Activated CD4-positive, alpha-beta T cell treated with anti-CD3 and anti-CD28 coated beads, Interleukin-2, amount 10 ng/mL, durations not matched to agents 7 days and 5 days (primary cell): Measurements from ENCODE around the gene PNMA6F. TPM values are rescaled to one million over a fixed set of nuclear protein-coding genes. Genes with fewer than 3 reads are reported as not detected.

Experiments used
- CTCF ChIA-PET: fragments of 350-600 bp; sonication (Branson Sonifier 250); formaldehyde crosslinking; loops from one replicate; lab custom pipeline; 2021; ENCODE audit warnings: antibody characterized with exemption; lab: Charles Lee
- POLR2A ChIA-PET: fragments of 350-600 bp; sonication (Branson Sonifier 250); formaldehyde crosslinking; loops from one replicate; lab custom pipeline; 2021; ENCODE audit warnings: antibody characterized with exemption; lab: Charles Lee
- DNase-seq: peaks from one replicate; pipeline ENCODE4 v3.0.0-alpha.2; 2020
- H3K27ac Mint-ChIP-seq: one replicate; pipeline ENCODE4 v1.8.0; 2021; ENCODE audit warnings: mild to moderate bottlenecking, moderate library complexity, mixed read lengths
- H3K27me3 Mint-ChIP-seq: one replicate; pipeline ENCODE4 v1.8.0; 2021; ENCODE audit warnings: mixed read lengths
- H3K36me3 Mint-ChIP-seq: one replicate; pipeline ENCODE4 v1.8.0; 2021; ENCODE audit warnings: low read depth, mixed read lengths
- H3K4me1 Mint-ChIP-seq: one replicate; pipeline ENCODE4 v1.8.0; 2021; ENCODE audit warnings: mixed read lengths
- H3K4me3 Mint-ChIP-seq: one replicate; pipeline ENCODE4 v1.8.0; 2021; ENCODE audit warnings: mild to moderate bottlenecking, moderate library complexity, mixed read lengths
- H3K9me3 Mint-ChIP-seq: one replicate; pipeline ENCODE4 v1.8.0; 2021; ENCODE audit warnings: mixed read lengths
- total RNA-seq, 2 experiments: library from RNA; stranded (reverse); gene quantifications; one replicate each; pipeline ENCODE4 v1.2.3, GENCODE V29; 2021

The PNMA6F gene
- total RNA-seq, 2 experiments from 2014 or later = not detected

DNA sequence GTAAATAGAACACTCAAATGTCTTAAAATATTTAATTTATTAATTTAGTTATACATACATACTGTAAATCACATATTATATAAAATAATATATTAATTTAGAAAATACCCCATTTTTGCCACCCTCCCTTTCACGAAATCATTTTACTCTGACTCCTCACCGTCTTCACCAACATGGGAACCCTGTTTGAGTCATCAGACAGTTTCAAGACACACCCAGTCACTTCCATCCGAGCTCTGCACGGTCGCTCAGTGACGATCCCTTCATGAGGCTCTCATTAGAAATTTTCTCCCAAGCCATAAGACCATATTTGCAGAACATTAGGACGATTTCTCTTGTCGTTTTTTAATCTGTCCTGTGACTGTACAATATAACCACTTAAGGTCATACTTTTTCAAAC is 26.9 kb upstream of the PNMA6F start:
- H3K9me3 Mint-ChIP-seq = no peaks in the 10 kb centered on the region
- no peaks in the 10 kb centered on the region for H3K27me3 Mint-ChIP-seq
- H3K27ac Mint-ChIP-seq = no peak overlapping the region
- no peak overlapping the region for H3K4me3 Mint-ChIP-seq
- ChIA-PET POLR2A (no interaction called here), CTCF (interaction anchor here (1.0 kb wide), 1 partner anchor 13 kb away, joined by 3 read pairs; no protein-coding TSS in a partner anchor)
- H3K36me3 Mint-ChIP-seq = peaks cover 42% of the 10 kb centered on the region
- peaks cover 18% of the 10 kb centered on the region for H3K4me1 Mint-ChIP-seq
- DNase-seq = no peak

DNA sequence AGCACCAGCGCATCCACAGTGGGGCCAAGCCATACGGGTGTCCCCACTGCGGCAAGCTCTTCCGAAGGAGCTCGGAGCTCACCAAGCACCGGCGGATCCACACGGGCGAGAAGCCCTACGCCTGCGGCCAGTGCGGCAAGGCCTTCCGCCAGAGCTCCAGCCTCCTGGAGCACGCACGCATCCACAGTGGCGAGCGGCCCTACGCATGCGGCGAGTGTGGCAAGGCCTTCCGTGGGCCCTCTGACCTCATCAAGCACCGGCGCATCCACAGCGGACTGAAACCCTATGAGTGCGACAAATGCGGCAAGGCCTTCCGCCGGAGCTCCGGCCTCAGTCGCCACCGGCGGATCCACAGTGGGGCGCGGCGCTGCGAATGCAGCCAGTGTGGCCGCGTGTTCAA is 26.0 kb upstream of the PNMA6F start:
- Mint-ChIP-seq H3K9me3 (no peaks in the 10 kb centered on the region), H3K4me3 (no peak overlapping the region), H3K27me3 (no peaks in the 10 kb centered on the region), H3K4me1 (peaks cover 27% of the 10 kb centered on the region), H3K27ac (no peak overlapping the region), H3K36me3 (peaks cover 50% of the 10 kb centered on the region)
- DNase-seq = no peak
- ChIA-PET CTCF (interaction anchor here (1.0 kb wide), 1 partner anchor 14 kb away, joined by 3 read pairs; no protein-coding TSS in a partner anchor), POLR2A (no interaction called here)

DNA sequence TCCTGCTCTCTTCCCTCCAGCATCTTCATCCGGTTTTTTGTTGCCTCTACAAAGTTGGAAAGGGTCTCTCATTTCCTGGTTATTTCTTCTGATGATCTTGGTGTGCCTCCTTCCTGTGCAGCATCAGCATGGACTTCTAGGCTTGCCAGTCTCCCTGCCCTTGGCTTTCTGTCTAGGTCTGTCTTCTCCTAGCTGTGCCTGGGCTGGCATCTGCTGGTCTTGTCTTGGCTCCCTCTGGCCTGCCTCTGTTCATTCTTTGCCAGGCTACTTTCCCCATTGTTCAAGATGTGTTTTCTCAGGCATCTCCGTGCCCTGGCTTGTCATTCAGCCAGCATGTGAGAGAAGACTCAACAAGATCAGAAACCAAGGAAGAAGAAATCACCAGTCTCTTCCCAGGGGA is 22.1 kb upstream of the PNMA6F start:
- H3K27ac Mint-ChIP-seq = peak overlapping the region; percentile 90
- H3K4me3 Mint-ChIP-seq = peak overlapping the region; percentile 53
- H3K27me3 Mint-ChIP-seq = no peaks in the 10 kb centered on the region
- peaks cover 12% of the 10 kb centered on the region for H3K9me3 Mint-ChIP-seq
- ChIA-PET CTCF (no interaction called here), POLR2A (no interaction called here)
- peaks cover 70% of the 10 kb centered on the region for H3K36me3 Mint-ChIP-seq
- no peak for DNase-seq
- peaks cover 59% of the 10 kb centered on the region for H3K4me1 Mint-ChIP-seq

DNA sequence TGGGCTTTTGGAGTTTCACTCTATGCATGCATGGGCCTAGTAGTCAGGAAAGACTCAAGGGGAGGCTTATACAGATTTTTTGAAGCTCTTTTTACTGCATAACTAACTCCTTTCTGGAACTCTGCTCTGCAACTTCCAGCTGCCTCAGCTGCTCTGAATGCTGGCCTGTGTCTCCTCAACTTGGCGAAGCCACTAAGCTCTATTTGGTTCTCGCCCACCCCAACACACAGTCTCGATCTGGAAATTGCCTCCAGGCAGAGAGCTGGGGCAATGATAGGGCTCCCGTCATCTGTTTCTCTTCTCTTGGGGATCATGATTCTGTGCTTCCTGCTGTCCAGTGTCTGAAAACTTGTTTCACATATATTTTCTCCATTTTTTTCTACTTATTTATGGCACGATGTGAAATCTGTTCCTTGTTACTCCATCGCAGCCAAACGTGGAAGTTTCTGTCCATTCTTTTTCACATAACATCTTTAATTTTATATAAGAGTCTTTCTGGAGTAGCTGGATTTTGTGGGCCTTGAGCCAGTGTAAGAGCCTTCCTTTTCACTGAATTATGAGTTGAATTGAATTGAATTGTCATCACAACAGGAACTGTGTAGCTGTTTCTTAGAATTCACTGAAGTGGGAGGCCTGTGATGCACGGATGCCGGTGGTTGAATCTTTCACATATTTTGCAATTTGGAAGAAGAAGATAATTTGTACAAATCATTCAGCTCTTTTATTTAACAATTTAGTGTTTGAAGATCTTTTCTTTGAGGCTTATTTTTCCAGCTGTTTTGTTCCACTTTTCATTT is 21.4 kb upstream of the PNMA6F start:
- ChIA-PET POLR2A (no interaction called here), CTCF (interaction anchor here (1.2 kb wide), 1 partner anchor 9 kb away, joined by 3 read pairs; no protein-coding TSS in a partner anchor)
- H3K9me3 Mint-ChIP-seq = peaks cover 12% of the 10 kb centered on the region
- peak; percentile 14 for DNase-seq
- H3K36me3 Mint-ChIP-seq = peaks cover 74% of the 10 kb centered on the region
- H3K4me1 Mint-ChIP-seq = peaks cover 66% of the 10 kb centered on the region
- peak overlapping the region; percentile 53 for H3K4me3 Mint-ChIP-seq
- no peaks in the 10 kb centered on the region for H3K27me3 Mint-ChIP-seq
- H3K27ac Mint-ChIP-seq = peak overlapping the region; percentile 90

DNA sequence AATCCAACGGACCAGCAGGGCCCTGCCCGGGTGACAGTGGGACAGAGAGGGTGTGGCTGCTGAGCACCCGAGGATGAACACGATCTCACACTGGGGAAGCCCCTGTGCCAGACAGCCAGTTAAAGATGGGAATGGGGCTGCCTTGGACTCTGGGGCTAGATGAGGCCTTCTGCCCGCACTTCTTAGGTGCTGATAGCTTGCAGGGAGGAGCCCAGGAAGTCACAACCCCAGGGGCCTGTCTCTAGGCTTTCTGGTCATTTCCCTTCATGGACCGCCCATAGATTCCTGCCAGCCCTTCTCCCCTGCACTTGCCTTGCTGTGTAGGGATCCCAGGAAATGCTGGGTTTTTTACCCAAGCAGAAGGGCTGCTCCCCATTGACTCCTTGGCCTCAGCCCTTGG is 18.5 kb upstream of the PNMA6F start:
- peaks cover 95% of the 10 kb centered on the region for H3K4me1 Mint-ChIP-seq
- peaks cover 12% of the 10 kb centered on the region for H3K9me3 Mint-ChIP-seq
- ChIA-PET CTCF (no interaction called here), POLR2A (no interaction called here)
- no peak for DNase-seq
- H3K36me3 Mint-ChIP-seq = peaks cover 82% of the 10 kb centered on the region
- H3K4me3 Mint-ChIP-seq = no peak overlapping the region
- H3K27ac Mint-ChIP-seq = no peak overlapping the region
- no peaks in the 10 kb centered on the region for H3K27me3 Mint-ChIP-seq

DNA sequence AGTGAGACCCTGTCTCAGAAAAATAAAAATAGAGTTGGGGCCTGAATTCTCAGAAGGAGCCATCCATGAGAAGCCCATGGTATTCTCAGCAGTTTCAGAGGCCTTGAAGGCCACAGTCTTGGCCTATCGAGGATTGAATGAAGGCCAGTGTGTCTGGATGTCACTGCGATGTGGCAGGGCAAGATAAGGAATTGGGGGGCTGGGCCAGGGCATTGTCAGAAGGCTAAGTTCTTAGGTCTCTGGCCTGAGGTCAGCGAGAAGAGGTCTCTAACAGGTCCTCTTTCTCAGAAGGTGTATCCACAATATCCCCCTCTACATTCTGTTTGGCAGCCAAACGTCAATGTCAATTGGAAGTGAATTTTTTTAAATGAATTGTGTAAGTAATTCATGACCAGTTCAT is 18.1 kb upstream of the PNMA6F start:
- peaks cover 94% of the 10 kb centered on the region for H3K4me1 Mint-ChIP-seq

DNA sequence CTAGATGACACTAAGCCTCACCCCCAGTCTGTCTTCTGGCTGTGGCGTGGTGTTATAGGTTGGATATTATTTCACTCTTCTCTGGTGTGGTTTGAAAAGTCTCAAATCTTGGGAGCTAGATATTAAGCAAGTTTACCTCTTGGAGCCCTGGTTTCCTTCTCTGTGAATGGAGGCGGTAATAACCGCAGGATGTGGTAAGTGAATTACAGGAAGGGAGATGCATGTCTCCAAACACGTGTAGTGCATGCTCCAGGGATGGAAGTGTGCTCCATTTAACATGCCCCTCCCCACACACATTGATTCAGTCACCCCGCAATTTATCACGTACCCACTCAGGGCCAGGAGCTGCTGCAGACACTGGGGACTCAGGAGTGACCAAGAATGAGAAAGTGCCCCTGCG is 17.3 kb upstream of the PNMA6F start:
- Mint-ChIP-seq H3K27ac (peak overlapping the region; percentile 71), H3K27me3 (no peaks in the 10 kb centered on the region), H3K9me3 (peaks cover 12% of the 10 kb centered on the region), H3K4me1 (peaks cover 85% of the 10 kb centered on the region), H3K36me3 (peaks cover 73% of the 10 kb centered on the region), H3K4me3 (no peak overlapping the region)
- ChIA-PET POLR2A (no interaction called here), CTCF (interaction anchor here (1.8 kb wide), 1 partner anchor 397 kb away, joined by 6 read pairs; no protein-coding TSS in a partner anchor)
- no peak for DNase-seq

More for the DNA sequence above, 18.1 kb upstream of the PNMA6F start:
- DNase-seq = no peak
- ChIA-PET POLR2A (no interaction called here), CTCF (no interaction called here)
- peaks cover 12% of the 10 kb centered on the region for H3K9me3 Mint-ChIP-seq
- H3K27ac Mint-ChIP-seq = peak overlapping the region; percentile 66
- no peaks in the 10 kb centered on the region for H3K27me3 Mint-ChIP-seq
- H3K4me3 Mint-ChIP-seq = no peak overlapping the region
- H3K36me3 Mint-ChIP-seq = peaks cover 80% of the 10 kb centered on the region

DNA sequence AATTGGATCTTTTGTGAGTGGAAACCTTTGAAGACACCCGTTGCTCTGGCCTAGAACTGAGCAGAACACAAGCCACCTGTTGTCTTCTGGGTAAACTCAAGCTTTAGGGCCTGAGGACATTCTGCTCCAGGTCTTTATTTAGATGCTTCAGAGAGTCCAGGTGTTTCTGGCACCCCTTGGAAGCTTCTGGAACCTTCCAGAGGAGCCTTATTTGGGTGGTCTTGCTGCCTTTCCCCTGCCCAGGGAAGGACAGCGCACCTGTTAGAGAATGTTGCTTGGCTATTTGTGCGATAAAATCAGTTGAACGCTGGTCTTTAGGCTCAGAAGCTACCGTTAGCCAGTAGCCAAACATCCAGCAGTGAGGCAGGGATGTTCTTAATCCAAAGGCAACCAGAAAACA is 15.4 kb upstream of the PNMA6F start:
- CTCF ChIA-PET = no interaction called here
- Mint-ChIP-seq H3K4me3 (no peak overlapping the region), H3K27me3 (no peaks in the 10 kb centered on the region), H3K9me3 (peaks cover 9% of the 10 kb centered on the region), H3K36me3 (peaks cover 56% of the 10 kb centered on the region), H3K4me1 (peaks cover 72% of the 10 kb centered on the region), H3K27ac (no peak overlapping the region)
- no peak for DNase-seq
- POLR2A ChIA-PET = no interaction called here

DNA sequence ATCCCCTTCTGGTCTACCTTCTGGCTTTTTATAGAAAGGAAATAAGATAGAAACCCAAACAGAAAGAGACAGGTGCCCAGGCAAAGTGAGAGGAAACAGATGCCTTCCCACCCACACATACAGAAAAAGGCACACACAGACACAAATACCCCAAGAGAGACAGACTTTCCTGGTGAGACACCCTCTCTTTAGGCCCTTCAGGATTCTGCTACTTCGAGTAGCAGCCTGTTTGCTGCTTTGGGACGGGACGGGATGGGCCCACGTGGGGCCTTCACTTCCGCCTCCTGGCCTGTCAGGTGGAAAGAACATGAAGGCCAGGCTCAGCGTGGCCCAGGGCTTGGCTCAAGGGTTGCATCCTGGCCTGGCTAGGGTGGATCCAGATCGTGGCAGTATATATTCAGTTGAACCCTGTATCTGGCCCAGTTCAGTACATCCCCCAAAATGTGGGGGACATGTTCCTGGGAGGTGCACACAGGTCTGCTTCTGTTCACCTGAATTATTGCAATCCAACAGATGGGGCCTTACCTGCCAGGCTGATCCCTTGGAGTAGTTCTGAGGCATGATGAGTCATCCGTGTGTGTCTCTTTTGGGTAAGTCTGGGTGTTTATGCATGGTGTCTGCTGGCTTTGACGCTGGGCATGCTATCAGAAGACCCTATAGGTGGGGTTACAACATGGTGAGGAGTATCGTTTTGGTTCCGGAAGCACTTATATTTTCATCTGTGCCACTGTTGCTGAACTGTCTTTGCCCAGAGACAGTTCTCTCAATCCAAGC is 14.7 kb upstream of the PNMA6F start:
- no peaks in the 10 kb centered on the region for H3K27me3 Mint-ChIP-seq
- H3K27ac Mint-ChIP-seq = peak overlapping the region; percentile 82

DNA sequence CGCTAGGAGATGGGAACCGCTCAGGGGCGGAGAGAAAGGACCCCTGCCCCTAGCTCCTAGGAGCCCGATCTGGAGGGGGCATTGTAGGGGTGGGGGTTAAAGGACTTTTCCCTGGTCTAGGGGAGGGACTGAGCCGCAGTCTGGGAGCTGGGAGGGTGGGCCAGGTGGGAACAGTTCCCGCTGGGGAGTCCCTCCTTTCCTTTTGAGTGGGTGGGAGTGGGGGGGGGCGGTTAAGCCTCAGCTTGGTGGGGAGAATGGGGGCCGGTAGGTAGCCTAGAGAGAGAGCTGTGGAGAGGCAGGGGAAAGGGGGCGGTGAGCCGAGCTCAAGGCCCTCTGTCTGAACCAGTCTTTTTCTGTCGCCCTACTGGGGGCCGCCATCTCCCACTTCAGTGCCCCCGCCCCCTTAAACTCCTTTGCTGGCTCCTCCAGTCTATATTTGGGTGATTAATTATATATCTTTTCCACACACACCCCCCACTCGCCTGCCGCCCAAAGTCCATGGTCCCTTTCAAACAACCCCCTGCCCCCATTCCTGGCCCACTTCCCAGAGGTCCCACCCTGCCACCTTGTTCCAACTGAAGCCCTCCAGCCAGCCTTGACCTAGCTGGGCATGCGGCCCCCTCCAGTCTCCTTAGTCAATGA is 13.2 kb upstream of the PNMA6F start:
- Mint-ChIP-seq H3K9me3 (peaks cover 2% of the 10 kb centered on the region), H3K36me3 (peaks cover 34% of the 10 kb centered on the region), H3K27ac (peak overlapping the region; percentile 91), H3K27me3 (no peaks in the 10 kb centered on the region), H3K4me3 (peak overlapping the region; percentile 80), H3K4me1 (peaks cover 53% of the 10 kb centered on the region)
- no peak for DNase-seq
- ChIA-PET POLR2A (no interaction called here), CTCF (interaction anchor here (1.1 kb wide), 1 partner anchor 11 kb away, joined by 3 read pairs; no protein-coding TSS in a partner anchor)

More for the DNA sequence above, 14.7 kb upstream of the PNMA6F start:
- peaks cover 2% of the 10 kb centered on the region for H3K9me3 Mint-ChIP-seq
- H3K4me3 Mint-ChIP-seq = peak overlapping the region; percentile 80
- peaks cover 66% of the 10 kb centered on the region for H3K4me1 Mint-ChIP-seq
- H3K36me3 Mint-ChIP-seq = peaks cover 50% of the 10 kb centered on the region
- ChIA-PET POLR2A (no interaction called here), CTCF (no interaction called here)
- DNase-seq = no peak

DNA sequence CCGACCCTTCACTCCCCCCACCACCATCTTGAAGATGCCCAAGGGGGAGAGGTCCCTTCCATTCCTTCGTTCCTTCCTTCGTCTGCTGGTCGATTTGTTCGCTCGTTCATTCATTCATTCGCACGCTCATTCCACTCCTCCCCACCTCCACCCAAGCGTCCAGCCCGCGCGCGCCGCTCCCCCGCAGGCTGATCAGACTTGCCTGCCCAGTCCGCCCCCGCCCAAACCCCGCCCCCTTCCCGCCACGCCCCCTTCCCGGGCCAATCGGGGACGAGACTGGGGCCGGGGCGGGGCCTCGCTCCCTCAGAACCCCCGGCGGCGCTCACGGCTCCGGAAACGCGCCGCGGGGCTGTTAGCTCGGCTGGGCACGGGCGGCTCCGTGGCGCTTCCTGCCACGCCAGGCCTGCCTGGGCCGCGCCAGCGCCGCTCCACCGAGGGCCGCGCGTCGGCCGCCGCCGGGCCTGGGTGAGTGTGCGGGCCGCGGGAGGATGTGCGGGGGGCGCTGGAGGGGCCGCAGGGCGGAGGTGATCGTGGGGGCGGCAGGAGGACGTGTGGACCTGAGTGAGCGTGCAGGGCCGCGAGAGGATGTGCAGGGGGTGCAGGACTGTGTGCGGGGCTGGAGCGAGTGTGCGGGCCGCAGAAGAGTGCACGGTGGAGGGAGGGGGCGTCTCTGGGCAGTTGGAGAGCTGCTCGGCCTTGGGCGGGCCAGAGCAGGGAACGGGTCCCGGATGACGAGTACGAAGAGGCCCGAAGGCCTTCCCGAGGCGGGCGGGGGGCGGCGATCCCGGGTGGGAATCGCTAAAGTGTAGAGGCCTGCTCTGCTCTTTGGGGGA is 12.5 kb upstream of the PNMA6F start, which contains the start of gene ZNF275:
ZNF275 (plus strand) TSS at position 333 of the 833 bp plus-strand sequence. CDS start 2,527 bp downstream, outside the sequence.
- peaks cover under 1% of the 10 kb centered on the region for H3K9me3 Mint-ChIP-seq
- peak within 1 kb of the TSS; percentile 91 for H3K27ac Mint-ChIP-seq
- peaks cover 29% of the 10 kb centered on the region for H3K36me3 Mint-ChIP-seq
- H3K27me3 Mint-ChIP-seq = no peaks in the 10 kb centered on the region
- peaks cover 47% of the 10 kb centered on the region for H3K4me1 Mint-ChIP-seq
- H3K4me3 Mint-ChIP-seq = peak within 1 kb of the TSS; percentile 80
- peak; percentile 77 for DNase-seq
- ChIA-PET CTCF (interaction anchor here (1.1 kb wide), 1 partner anchor 12 kb away, joined by 3 read pairs; no protein-coding TSS in a partner anchor), POLR2A (no interaction called here)

DNA sequence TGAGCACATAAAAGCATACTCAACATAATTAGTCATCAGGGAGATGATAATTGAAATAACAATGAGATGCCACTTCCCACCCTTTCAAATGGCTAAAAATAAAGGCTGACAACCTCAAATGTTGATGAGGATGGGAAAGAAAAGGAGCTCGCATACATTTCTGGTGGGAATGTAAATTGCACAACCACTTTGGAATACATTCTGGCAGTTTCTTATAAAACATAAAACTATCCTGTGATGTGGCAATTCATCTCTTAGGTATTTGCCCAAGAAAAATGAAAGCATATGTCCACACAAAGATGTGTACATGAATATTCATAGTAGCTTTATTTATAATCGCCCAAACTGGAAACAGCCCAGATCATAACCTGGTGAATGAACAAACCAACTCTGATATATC is 11.7 kb upstream of the PNMA6F start:
- Mint-ChIP-seq H3K36me3 (peaks cover 21% of the 10 kb centered on the region), H3K9me3 (no peaks in the 10 kb centered on the region), H3K27ac (no peak overlapping the region), H3K4me1 (peaks cover 40% of the 10 kb centered on the region), H3K4me3 (peak overlapping the region; percentile 77), H3K27me3 (peaks cover 7% of the 10 kb centered on the region)
- no peak for DNase-seq
- ChIA-PET POLR2A (no interaction called here), CTCF (no interaction called here)
